Measurements from ENCODE around the gene STIMATE. TPM values are rescaled to one million over a fixed set of nuclear protein-coding genes. Genes with fewer than 3 reads are reported as not detected.
A peak's percentile ranks its signal among the peaks of the same experiment; 100 is the strongest.

STIMATE gene
- total RNA-seq (2013; cell fraction: nucleolus; rRNA removed): 31.6 and 36.6 TPM in 2 replicates
- total RNA-seq (2014; rRNA removed): 10.9 and 11.1 TPM in 2 replicates
- 9.3 and 9.4 TPM in 2 replicates for total RNA-seq (2014; rRNA removed; fragmentation: Illumina TruSeq; extraction: Trizol)
- 19.1 and 20.9 TPM in 2 replicates for total RNA-seq (2021)
- 3.3 TPM for polyA plus RNA-seq (2011; ENCODE audit: low read depth)
- polyA plus RNA-seq (2011; rRNA removed): 7.3 and 11.7 TPM in 2 replicates
- polyA plus RNA-seq (2011; cell fraction: cytosol; rRNA removed): 25.2 and 28.3 TPM in 2 replicates
- 80.8 and 85.9 TPM in 2 replicates for polyA plus RNA-seq (2011; cell fraction: nucleus; rRNA removed)
- 4.5 and 7.7 TPM in 2 replicates for polyA plus RNA-seq (2012)
- 17.4 and 22.4 TPM in 2 replicates for polyA plus RNA-seq (2014; fragmentation: Illumina TruSeq; extraction: Trizol)
- under 1 TPM; 0.24 to 0.68 TPM for polyA plus RNA-seq (2014; fragmentation: Nextera tagmentation; extraction: Ambion mirVana)
- polyA plus RNA-seq (2014; rRNA removed): 21.8 and 24.1 TPM in 2 replicates
- 10 to 100 TPM; 20.7 to 21.1 TPM for polyA plus RNA-seq (2016; fragmentation: Nextera tagmentation; extraction: Ambion mirVana)
- 12.7 and 16.3 TPM in 2 replicates for polyA minus RNA-seq (2011; rRNA and poly(A)+ RNA removed)
- polyA minus RNA-seq (2011; cell fraction: cytosol; rRNA and poly(A)+ RNA removed): 7.9 and 9.8 TPM in 2 replicates
- polyA minus RNA-seq (2011; cell fraction: nucleus; rRNA and poly(A)+ RNA removed): 12.1 and 23.2 TPM in 2 replicates
- Bru-seq, nascent RNA: percentile 60 among the genes with signal in this experiment
- percentile 93 among the genes with signal in this experiment for BruChase-seq, experiment 1, labeled RNA remaining after a 6-hour chase
- percentile 90 among the genes with signal in this experiment for BruChase-seq, experiment 2, labeled RNA remaining after a 2-hour chase
- long read RNA-seq, experiment 1, full-length matches to known transcripts: 1 of 4 reads
- long read RNA-seq, experiment 1, partial matches to known transcripts: 0 of 4 reads
- long read RNA-seq, experiment 1, other reads (novel, unspliced or antisense): 3 of 4 reads
- long read RNA-seq, experiment 2, full-length matches to known transcripts: 2 of 12 reads
- long read RNA-seq, experiment 2, partial matches to known transcripts: 2 of 12 reads
- long read RNA-seq, experiment 2, other reads (novel, unspliced or antisense): 8 of 12 reads

DNA sequence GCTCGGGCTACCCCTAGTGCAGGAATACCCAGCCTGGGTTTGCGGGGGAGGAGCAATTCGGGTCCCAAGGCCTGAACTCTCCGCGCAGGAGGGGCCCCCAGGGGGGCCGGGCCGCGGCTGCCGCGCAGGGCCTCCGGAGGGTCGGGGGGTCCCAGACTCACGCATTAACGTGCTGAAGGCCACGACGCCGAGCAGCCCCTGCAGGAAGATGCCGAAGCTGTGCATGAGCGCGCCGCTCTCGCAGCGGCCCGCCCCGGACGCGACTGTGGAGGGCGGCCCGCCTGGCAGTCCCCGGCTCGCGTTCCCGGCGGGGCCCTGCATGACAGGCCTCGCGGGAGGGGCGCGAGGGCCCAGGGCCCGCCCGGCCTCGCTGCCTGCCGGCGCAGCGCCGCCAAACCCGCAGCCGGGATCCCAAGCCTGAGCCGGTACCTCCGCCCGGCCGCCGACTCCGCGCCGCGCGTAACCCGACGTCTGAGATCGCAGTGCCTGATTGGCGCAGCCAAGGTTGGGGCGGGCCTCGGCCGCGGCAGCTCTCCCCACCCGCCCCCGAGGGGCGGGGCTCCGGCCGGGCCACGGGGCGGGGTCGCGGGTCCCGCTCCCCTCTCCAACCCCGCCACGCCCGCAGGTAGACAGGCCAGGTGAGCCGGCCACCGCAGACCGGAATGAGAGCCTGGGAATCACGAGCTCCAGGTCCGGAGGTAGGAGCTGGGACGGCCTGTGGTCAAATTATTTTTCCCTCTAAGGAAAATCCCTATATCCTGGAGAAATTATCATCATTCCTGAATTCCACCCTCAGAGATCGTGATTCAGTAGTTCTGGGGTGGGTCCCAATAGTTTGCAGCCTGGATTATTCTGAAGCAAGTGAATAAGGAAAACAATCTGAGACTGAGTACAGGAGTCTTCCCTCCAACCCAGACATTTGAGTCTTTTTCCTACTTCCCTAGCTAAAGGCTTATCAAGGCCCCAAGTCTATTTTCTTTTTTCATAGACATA lies at the start of gene STIMATE:
Gene STIMATE, minus strand, starts transcription at position 419 of the 993 bp plus-strand sequence. Its CDS starts 98 bp downstream, at position 321.
- H3K27ac ChIP-seq (ENCODE audit: control insufficient read depth, insufficient read depth): peak within 1 kb of the TSS; percentile 40
- peak within 1 kb of the TSS; percentile 35 for H3K9ac ChIP-seq (ENCODE audit: control insufficient read depth, insufficient read depth, low read length)
- DNase-seq (ENCODE audit: low read depth, low spot score): no peak
- H3K9me3 ChIP-seq (replicated peaks; ENCODE audit: control insufficient read depth, insufficient read depth, low read length): no peaks in the 10 kb centered on the region
- CTCF ChIA-PET: interaction anchor here (0.8 to 1.1 kb wide), 3 partner anchors 10 to 49 kb away, joined by 3 to 4 read pairs (median 3); no protein-coding TSS in a partner anchor
- BruUV-seq (replicated peaks): no TSS peak
- H3K36me3 ChIP-seq (ENCODE audit: control insufficient read depth in 2 of 2, insufficient read depth in 2 of 2, low read length in 1 of 2): no peaks in the 10 kb centered on the region; a peak in 1 of 4 replicates
- no peak for FAIRE-seq
- no peaks in the 10 kb centered on the region for H4K20me1 ChIP-seq (ENCODE audit: control insufficient read depth, insufficient read depth)
- under 1% methylated on average over 42 of the region's 85 CpGs for WGBS (ENCODE audit: insufficient coverage, insufficient replicate concordance, low lambda C conversion rate, missing lambda C conversion rate)
- peak within 1 kb of the TSS; percentile 66 for H2AFZ ChIP-seq (ENCODE audit: control insufficient read depth, low read depth, low read length)
- SMC1A ChIA-PET (ENCODE audit: uncharacterized antibody, unreplicated experiment): interaction anchor here (1.0 to 2.5 kb wide), 4 partner anchors 11 to 950 kb away, joined by 3 to 11 read pairs (median 4); no protein-coding TSS in a partner anchor
- peaks cover 13% of the 10 kb centered on the region for H3K4me1 ChIP-seq (ENCODE audit: control insufficient read depth, insufficient read depth, low read length)
- RAD21 ChIA-PET (ENCODE audit: unreplicated experiment): interaction anchor here (0.9 to 1.2 kb wide), 2 partner anchors 52 to 149 kb away, joined by 3 to 4 read pairs; no protein-coding TSS in a partner anchor
- in situ Hi-C loops (cut with MboI): no loop called here
- no peaks in the 10 kb centered on the region for H3K27me3 ChIP-seq (replicated peaks in 1 of 2; ENCODE audit: control insufficient read depth in 2 of 2, insufficient read depth in 2 of 2, low read length in 1 of 2)
- peak; percentile 93 for ATAC-seq
- POLR2A ChIA-PET: interaction anchor here (0.8 to 1.2 kb wide), 3 partner anchors 10 to 177 kb away, joined by 3 to 4 read pairs (median 3); no protein-coding TSS in a partner anchor
- peaks cover 28% of the 10 kb centered on the region for H3K79me2 ChIP-seq (ENCODE audit: control insufficient read depth, insufficient read depth, low read length)
- intact Hi-C loops (cut with micrococcal nuclease; ENCODE audit: unreplicated experiment): loop anchor here (5.0 kb wide), 1 partner anchor 175 kb away; no protein-coding TSS in a partner anchor
- peak within 1 kb of the TSS; percentile 52 for H3K4me2 ChIP-seq (ENCODE audit: control insufficient read depth, insufficient read depth)
- peak within 1 kb of the TSS; percentile 95 for H3K4me3 ChIP-seq
- TF ChIP-seq ZNF622 (IDR thresholded peaks at IDR 0.05): no peak
- no peak for TF ChIP-seq TCF7 (IDR thresholded peaks at IDR 0.05; ENCODE audit: borderline replicate concordance)
- TF ChIP-seq CBFB (IDR thresholded peaks at IDR 0.05; ENCODE audit: low read depth): no peak
- TF ChIP-seq, protein P1, sequence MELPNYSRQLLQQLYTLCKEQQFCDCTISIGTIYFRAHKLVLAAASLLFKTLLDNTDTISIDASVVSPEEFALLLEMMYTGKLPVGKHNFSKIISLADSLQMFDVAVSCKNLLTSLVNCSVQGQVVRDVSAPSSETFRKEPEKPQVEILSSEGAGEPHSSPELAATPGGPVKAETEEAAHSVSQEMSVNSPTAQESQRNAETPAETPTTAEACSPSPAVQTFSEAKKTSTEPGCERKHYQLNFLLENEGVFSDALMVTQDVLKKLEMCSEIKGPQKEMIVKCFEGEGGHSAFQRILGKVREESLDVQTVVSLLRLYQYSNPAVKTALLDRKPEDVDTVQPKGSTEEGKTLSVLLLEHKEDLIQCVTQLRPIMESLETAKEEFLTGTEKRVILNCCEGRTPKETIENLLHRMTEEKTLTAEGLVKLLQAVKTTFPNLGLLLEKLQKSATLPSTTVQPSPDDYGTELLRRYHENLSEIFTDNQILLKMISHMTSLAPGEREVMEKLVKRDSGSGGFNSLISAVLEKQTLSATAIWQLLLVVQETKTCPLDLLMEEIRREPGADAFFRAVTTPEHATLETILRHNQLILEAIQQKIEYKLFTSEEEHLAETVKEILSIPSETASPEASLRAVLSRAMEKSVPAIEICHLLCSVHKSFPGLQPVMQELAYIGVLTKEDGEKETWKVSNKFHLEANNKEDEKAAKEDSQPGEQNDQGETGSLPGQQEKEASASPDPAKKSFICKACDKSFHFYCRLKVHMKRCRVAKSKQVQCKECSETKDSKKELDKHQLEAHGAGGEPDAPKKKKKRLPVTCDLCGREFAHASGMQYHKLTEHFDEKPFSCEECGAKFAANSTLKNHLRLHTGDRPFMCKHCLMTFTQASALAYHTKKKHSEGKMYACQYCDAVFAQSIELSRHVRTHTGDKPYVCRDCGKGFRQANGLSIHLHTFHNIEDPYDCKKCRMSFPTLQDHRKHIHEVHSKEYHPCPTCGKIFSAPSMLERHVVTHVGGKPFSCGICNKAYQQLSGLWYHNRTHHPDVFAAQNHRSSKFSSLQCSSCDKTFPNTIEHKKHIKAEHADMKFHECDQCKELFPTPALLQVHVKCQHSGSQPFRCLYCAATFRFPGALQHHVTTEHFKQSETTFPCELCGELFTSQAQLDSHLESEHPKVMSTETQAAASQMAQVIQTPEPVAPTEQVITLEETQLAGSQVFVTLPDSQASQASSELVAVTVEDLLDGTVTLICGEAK (IDR thresholded peaks at IDR 0.05; ENCODE audit: borderline replicate concordance): no peak
- no peak for TF ChIP-seq YBX1 (IDR thresholded peaks at IDR 0.05)
- TF ChIP-seq, protein P2, sequence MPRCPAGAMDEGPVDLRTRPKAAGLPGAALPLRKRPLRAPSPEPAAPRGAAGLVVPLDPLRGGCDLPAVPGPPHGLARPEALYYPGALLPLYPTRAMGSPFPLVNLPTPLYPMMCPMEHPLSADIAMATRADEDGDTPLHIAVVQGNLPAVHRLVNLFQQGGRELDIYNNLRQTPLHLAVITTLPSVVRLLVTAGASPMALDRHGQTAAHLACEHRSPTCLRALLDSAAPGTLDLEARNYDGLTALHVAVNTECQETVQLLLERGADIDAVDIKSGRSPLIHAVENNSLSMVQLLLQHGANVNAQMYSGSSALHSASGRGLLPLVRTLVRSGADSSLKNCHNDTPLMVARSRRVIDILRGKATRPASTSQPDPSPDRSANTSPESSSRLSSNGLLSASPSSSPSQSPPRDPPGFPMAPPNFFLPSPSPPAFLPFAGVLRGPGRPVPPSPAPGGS (IDR thresholded peaks at IDR 0.05; ENCODE audit: borderline replicate concordance, insufficient read depth, low read depth, low read length, poor library complexity, severe bottlenecking): no peak
- peak; percentile 63; the same call in 1 of the 2 replicates for TF ChIP-seq NR2F1 (conservative IDR thresholded peaks at IDR 0.05)
- TF ChIP-seq TBL1XR1 (IDR thresholded peaks at IDR 0.05; ENCODE audit: low read depth, low read length): no peak
- TF ChIP-seq CHD2 (IDR thresholded peaks at IDR 0.05; ENCODE audit: borderline replicate concordance, low read depth, low read length): no peak
- no peak for TF ChIP-seq SREBF2 (IDR thresholded peaks at IDR 0.05; ENCODE audit: low read length)
- TF ChIP-seq, protein P3, sequence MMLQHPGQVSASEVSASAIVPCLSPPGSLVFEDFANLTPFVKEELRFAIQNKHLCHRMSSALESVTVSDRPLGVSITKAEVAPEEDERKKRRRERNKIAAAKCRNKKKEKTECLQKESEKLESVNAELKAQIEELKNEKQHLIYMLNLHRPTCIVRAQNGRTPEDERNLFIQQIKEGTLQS (IDR thresholded peaks at IDR 0.05; ENCODE audit: borderline replicate concordance, extremely low read depth, low read depth, low read length): no peak

All from GM12878 (cell line).